Neural progenitor cell (in vitro differentiated cells): ENCODE data around the gene BEND6. TPM values are rescaled to one million over a fixed set of nuclear protein-coding genes. Genes with fewer than 3 reads are reported as not detected.

ENCODE experiments used
- DNase-seq: peaks from one replicate; pipeline ENCODE4 v3.0.0-alpha.2; 2016; ENCODE audit warnings: low spot score
- H2AFZ ChIP-seq: fragments of 200-600 bp; sonication (generic); replicated peaks from 2 replicates; pipeline ENCODE4 v1.6.1; 2016; ENCODE audit warnings: antibody characterized with exemption
- H3F3A ChIP-seq: fragments of 200-600 bp; sonication (generic); 2 replicates; pipeline ENCODE4 v1.6.1; 2016; ENCODE audit warnings: antibody characterized with exemption, low read depth
- H3K27ac ChIP-seq: fragments of 200-600 bp; sonication (generic); 2 replicates; pipeline ENCODE4 v1.5.1; 2016; ENCODE audit warnings: mild to moderate bottlenecking
- H3K27me3 ChIP-seq: fragments of 200-600 bp; sonication (generic); 2 replicates; pipeline ENCODE4 v1.6.1; 2016; ENCODE audit warnings: mild to moderate bottlenecking, moderate library complexity
- H3K36me3 ChIP-seq: fragments of 200-600 bp; sonication (generic); 2 replicates; pipeline ENCODE4 v1.5.1; 2016
- H3K4me1 ChIP-seq: fragments of 200-600 bp; sonication (generic); 2 replicates; pipeline ENCODE4 v1.6.1; 2016; ENCODE audit warnings: mixed run types
- H3K4me2 ChIP-seq: fragments of 200-600 bp; sonication (generic); 2 replicates; pipeline ENCODE4 v1.6.1; 2016
- H3K4me3 ChIP-seq: fragments of 200-600 bp; sonication (generic); 2 replicates; pipeline ENCODE4 v1.5.1; 2016
- H3K79me2 ChIP-seq: fragments of 200-600 bp; sonication (generic); 2 replicates; pipeline ENCODE4 v1.6.1; 2016; ENCODE audit warnings: low read depth
- H3K9ac ChIP-seq: fragments of 200-600 bp; sonication (generic); 2 replicates; pipeline ENCODE4 v1.6.1; 2016
- H3K9me3 ChIP-seq: fragments of 200-600 bp; sonication (generic); 2 replicates; pipeline ENCODE4 v1.5.1; 2016; ENCODE audit warnings: low read depth
- H4K20me1 ChIP-seq: fragments of 200-600 bp; sonication (generic); 2 replicates; pipeline ENCODE4 v1.6.1; 2016; ENCODE audit warnings: low read depth
- H3K27ac Mint-ChIP-seq: 3 replicates; pipeline ENCODE4 v1.8.0; 2021; ENCODE audit warnings: mixed read lengths
- H3K27me3 Mint-ChIP-seq: 2 replicates; pipeline ENCODE4 v1.8.0; 2022; ENCODE audit warnings: low read depth, mild to moderate bottlenecking, inconsistent platforms, moderate library complexity, mixed read lengths; ENCODE audit not compliant: insufficient read depth
- H3K36me3 Mint-ChIP-seq: 3 replicates; pipeline ENCODE4 v1.8.0; 2021; ENCODE audit warnings: mixed read lengths
- H3K4me1 Mint-ChIP-seq: 3 replicates; pipeline ENCODE4 v1.8.0; 2021; ENCODE audit warnings: mixed read lengths
- H3K4me3 Mint-ChIP-seq: 3 replicates; pipeline ENCODE4 v1.8.0; 2021; ENCODE audit warnings: mild to moderate bottlenecking, moderate library complexity, mixed read lengths
- H3K9me3 Mint-ChIP-seq: 3 replicates; pipeline ENCODE4 v1.8.0; 2020; ENCODE audit warnings: mixed read lengths
- CTCF ChIP-seq: fragments of 200-600 bp; sonication (generic); IDR thresholded peaks from 2 replicates; pipeline ENCODE4 v1.5.1; 2017; ENCODE audit warnings: antibody characterized with exemption, mild to moderate bottlenecking
- EZH2 ChIP-seq: fragments of 200-600 bp; sonication (generic); IDR thresholded peaks from 2 replicates; pipeline ENCODE4 v1.6.1; 2017; ENCODE audit warnings: antibody characterized with exemption, mild to moderate bottlenecking, moderate library complexity
- EZH2phosphoT487 ChIP-seq: fragments of 200-600 bp; sonication (generic); IDR thresholded peaks from 2 replicates; pipeline ENCODE4 v1.6.1; 2017; ENCODE audit warnings: antibody characterized with exemption
- total RNA-seq: library from RNA; depleted of rRNA; stranded (reverse); fragments of >200 nt; gene quantifications from 2 replicates; pipeline ENCODE4 v1.2.3, GENCODE V29; 2015; ENCODE audit warnings: low replicate concordance

The BEND6 gene
- total RNA-seq, 1 donor from 2014 or later, result 2.4 TPM

GRCh38 chr6:56940977-56941376 is 13.9 kb upstream of the BEND6 start:
- H4K20me1 ChIP-seq, result no peaks in the 10 kb centered on the region
- TF ChIP-seq CTCF (no peak), EZH2phosphoT487 (no peak), EZH2 (no peak)
- H3K27ac ChIP-seq, result no peak overlapping the region
- H3K4me1 ChIP-seq, result no peaks in the 10 kb centered on the region
- H3K9me3 Mint-ChIP-seq, result peaks cover 10% of the 10 kb centered on the region
- H3K9me3 ChIP-seq, result no peaks in the 10 kb centered on the region
- no peaks in the 10 kb centered on the region for H3K79me2 ChIP-seq
- no peak overlapping the region for H2AFZ ChIP-seq
- no peak overlapping the region for H3K4me2 ChIP-seq
- no peaks in the 10 kb centered on the region for H3F3A ChIP-seq
- no peaks in the 10 kb centered on the region for H3K36me3 Mint-ChIP-seq
- H3K27ac Mint-ChIP-seq, result no peak overlapping the region
- H3K9ac ChIP-seq, result no peak overlapping the region
- no peak overlapping the region for H3K4me3 Mint-ChIP-seq
- H3K27me3 Mint-ChIP-seq, result no peaks in the 10 kb centered on the region
- H3K36me3 ChIP-seq, result no peaks in the 10 kb centered on the region
- H3K27me3 ChIP-seq, result no peaks in the 10 kb centered on the region
- H3K4me1 Mint-ChIP-seq, result no peaks in the 10 kb centered on the region
- H3K4me3 ChIP-seq, result no peak overlapping the region
- DNase-seq, result no peak

GRCh38 chr6:56944661-56945060 is 10.2 kb upstream of the BEND6 start:
- Mint-ChIP-seq H3K27ac (no peak overlapping the region), H3K36me3 (no peaks in the 10 kb centered on the region), H3K4me1 (no peaks in the 10 kb centered on the region), H3K9me3 (peaks cover 10% of the 10 kb centered on the region), H3K27me3 (no peaks in the 10 kb centered on the region), H3K4me3 (no peak overlapping the region)
- no peaks in the 10 kb centered on the region for H3K79me2 ChIP-seq
- no peaks in the 10 kb centered on the region for H3K4me1 ChIP-seq
- no peak overlapping the region for H3K9ac ChIP-seq
- no peaks in the 10 kb centered on the region for H3K36me3 ChIP-seq
- no peaks in the 10 kb centered on the region for H3K9me3 ChIP-seq
- H3K4me2 ChIP-seq, result no peak overlapping the region
- H4K20me1 ChIP-seq, result no peaks in the 10 kb centered on the region
- no peaks in the 10 kb centered on the region for H3K27me3 ChIP-seq
- no peak for DNase-seq
- TF ChIP-seq CTCF (no peak), EZH2phosphoT487 (no peak), EZH2 (no peak)
- no peaks in the 10 kb centered on the region for H3F3A ChIP-seq
- H2AFZ ChIP-seq, result no peak overlapping the region
- no peak overlapping the region for H3K27ac ChIP-seq
- no peak overlapping the region for H3K4me3 ChIP-seq

GRCh38 chr6:56946368-56946767 is 8.5 kb upstream of the BEND6 start:
- Histone ChIP-seq H3K4me1 (no peaks in the 10 kb centered on the region), H3K27ac (no peak overlapping the region), H4K20me1 (no peaks in the 10 kb centered on the region), H3K36me3 (no peaks in the 10 kb centered on the region), H3K4me3 (no peak overlapping the region), H2AFZ (no peak overlapping the region), H3K79me2 (no peaks in the 10 kb centered on the region), H3K27me3 (no peaks in the 10 kb centered on the region), H3K9me3 (no peaks in the 10 kb centered on the region), H3F3A (no peaks in the 10 kb centered on the region), H3K9ac (no peak overlapping the region), H3K4me2 (no peak overlapping the region)
- no peaks in the 10 kb centered on the region for H3K36me3 Mint-ChIP-seq
- TF ChIP-seq CTCF, result no peak
- TF ChIP-seq EZH2, result no peak
- no peaks in the 10 kb centered on the region for H3K4me1 Mint-ChIP-seq
- H3K27ac Mint-ChIP-seq, result no peak overlapping the region
- H3K4me3 Mint-ChIP-seq, result no peak overlapping the region
- peaks cover 6% of the 10 kb centered on the region for H3K9me3 Mint-ChIP-seq
- DNase-seq, result no peak
- H3K27me3 Mint-ChIP-seq, result no peaks in the 10 kb centered on the region

- Histone ChIP-seq H3K4me1 (no peaks in the 10 kb centered on the region), H3K4me3 (no peak overlapping the region), H3K27me3 (peaks cover 11% of the 10 kb centered on the region), H3K27ac (no peak overlapping the region), H2AFZ (no peak overlapping the region), H4K20me1 (no peaks in the 10 kb centered on the region), H3K79me2 (peaks cover 5% of the 10 kb centered on the region), H3F3A (peaks cover 4% of the 10 kb centered on the region), H3K36me3 (no peaks in the 10 kb centered on the region), H3K9me3 (no peaks in the 10 kb centered on the region), H3K9ac (no peak overlapping the region), H3K4me2 (no peak overlapping the region)
- Mint-ChIP-seq H3K9me3 (no peaks in the 10 kb centered on the region), H3K27ac (no peak overlapping the region), H3K4me3 (no peak overlapping the region), H3K36me3 (no peaks in the 10 kb centered on the region), H3K4me1 (no peaks in the 10 kb centered on the region), H3K27me3 (peaks cover 5% of the 10 kb centered on the region)
- TF ChIP-seq EZH2phosphoT487 (no peak), EZH2 (no peak), CTCF (no peak)
- no peak for DNase-seq
These were observed 7.0 kb upstream of the BEND6 start for GRCh38 chr6:56947924-56948323.
